Purkinje cell (primary cell): ENCODE measurements around the gene PBRM1. TPM values are rescaled to one million over a fixed set of nuclear protein-coding genes. Genes with fewer than 3 reads are reported as not detected.

Experiments
- polyA plus RNA-seq: library from polyadenylated mRNA; unstranded; fragments of >200 nt; fragmentation: Nextera tagmentation; gene quantifications from 2 replicates; pipeline ENCODE4 v1.2.1, GENCODE V29; 2014

The PBRM1 gene
- 10.5 and 16.0 TPM in 2 replicates for polyA plus RNA-seq

GRCh38 chr3:52685709-52686691 is at the start of gene PBRM1, which contains the start of gene GNL3:
Gene PBRM1 (minus strand): TSS chr3:52685913.
Gene GNL3 (plus strand): TSS chr3:52686032. CDS start chr3:52686093, 61 bp downstream.

GRCh38 chr3:52705688-52706686 is 20.3 kb upstream of the PBRM1 start, which contains the start of the genes GLT8D1 and SPCS1:
Gene GLT8D1 (minus strand): TSS chr3:52705791. CDS start chr3:52700460, 5,331 bp downstream.
Gene SPCS1 (plus strand): TSS chr3:52706106. CDS start chr3:52706247, 141 bp downstream.

GRCh38 chr3:52536369-52537164 is 149.1 kb downstream of the PBRM1 start, which contains the start of gene UQCC5:
Gene UQCC5 (plus strand): TSS chr3:52536605. CDS start chr3:52536756, 151 bp downstream.

DNA sequence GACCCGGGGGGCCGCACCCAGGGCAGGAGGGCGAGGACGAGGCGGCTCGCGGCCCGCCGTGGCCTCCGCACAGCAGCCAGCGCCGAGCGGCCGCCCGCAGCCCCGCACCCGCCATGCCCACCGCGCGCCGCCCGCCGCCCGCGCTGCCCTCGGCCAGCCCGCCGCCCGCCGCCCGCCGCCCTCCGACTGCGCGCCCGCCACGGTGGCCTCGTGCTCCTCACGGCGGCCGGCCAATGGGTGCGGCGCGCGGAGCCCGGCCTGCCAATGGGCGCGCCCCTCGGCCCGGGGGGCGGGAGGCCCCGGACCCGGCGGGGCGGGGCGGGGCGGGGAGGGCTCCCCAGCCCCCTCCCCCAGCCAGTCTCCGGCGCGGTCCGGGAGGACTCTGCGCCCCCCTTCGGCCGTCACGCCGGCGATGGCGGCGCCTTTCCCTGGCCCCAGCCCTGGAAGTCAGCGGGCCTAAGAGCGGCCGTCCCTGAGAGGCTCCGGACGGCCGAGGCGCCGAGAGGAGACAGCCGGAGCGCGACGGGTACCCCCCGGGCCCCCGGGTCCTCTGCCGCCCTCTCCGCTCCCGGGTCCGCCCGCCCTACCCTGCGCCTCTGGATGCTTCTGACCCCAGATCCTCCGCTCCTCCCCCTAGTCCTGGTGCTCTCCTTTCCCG is 152.0 kb downstream of the PBRM1 start, which contains the start of gene NT5DC2:
NT5DC2 (minus strand) TSS at position 235 of the 658 bp plus-strand sequence; CDS start at position 115, 120 bp downstream.

Other genes starting within 250 kb of the PBRM1 start
- 0.20 TPM in 1 of 2 replicates, not detected in the other for gene SEMA3G, start 240.8 kb downstream of the PBRM1 start, polyA plus RNA-seq
- 0.71 TPM in 1 of 2 replicates, not detected in the other for gene TNNC1, start 231.9 kb downstream of the PBRM1 start, polyA plus RNA-seq
- gene NISCH, start 230.3 kb downstream of the PBRM1 start, polyA plus RNA-seq: 5.5 and 9.7 TPM in 2 replicates
- gene STAB1, start 190.6 kb downstream of the PBRM1 start, polyA plus RNA-seq: not detected in 2 replicates
- gene NT5DC2, start 152.1 kb downstream of the PBRM1 start, polyA plus RNA-seq: 0.76 and 3.4 TPM in 2 replicates
- gene UQCC5, start 149.3 kb downstream of the PBRM1 start, polyA plus RNA-seq: 39.2 and 65.0 TPM in 2 replicates
- gene GNL3, start 119 bp upstream of the PBRM1 start, polyA plus RNA-seq: 103 and 104 TPM in 2 replicates
- gene GLT8D1, start 19.9 kb upstream of the PBRM1 start, polyA plus RNA-seq: 39.4 and 60.3 TPM in 2 replicates
- gene SPCS1, start 20.2 kb upstream of the PBRM1 start, polyA plus RNA-seq: 1,299 and 1,545 TPM in 2 replicates
- gene NEK4, start 85.0 kb upstream of the PBRM1 start, polyA plus RNA-seq: 3.9 and 8.5 TPM in 2 replicates
- not detected in 2 replicates for gene ITIH1, start 91.7 kb upstream of the PBRM1 start, polyA plus RNA-seq
- not detected in 2 replicates for gene ITIH3, start 108.9 kb upstream of the PBRM1 start, polyA plus RNA-seq
- 0.39 and 2.6 TPM in 2 replicates for gene ITIH4, start 144.8 kb upstream of the PBRM1 start, polyA plus RNA-seq
- 4.2 and 7.6 TPM in 2 replicates for gene MUSTN1, start 149.1 kb upstream of the PBRM1 start, polyA plus RNA-seq
- gene STIMATE, start 211.6 kb upstream of the PBRM1 start, polyA plus RNA-seq: 1.6 and 1.8 TPM in 2 replicates